Measurements from ENCODE around the gene TMEM238L. TPM values are rescaled to one million over a fixed set of nuclear protein-coding genes. Genes with fewer than 3 reads are reported as not detected.

The TMEM238L gene
- total RNA-seq, 1 donor, result not detected

GRCh38 chr17:10814075-10814474, 10.2 kb upstream of the TMEM238L start:
- H4K20me1 ChIP-seq (ENCODE audit: insufficient read depth, low read length), result no peaks in the 10 kb centered on the region
- no peaks in the 10 kb centered on the region for H3K4me1 ChIP-seq (ENCODE audit: insufficient read depth, low read length)
- H3K27ac ChIP-seq (ENCODE audit: low read depth, low read length), result no peak overlapping the region
- no peaks in the 10 kb centered on the region for H3K79me2 ChIP-seq (ENCODE audit: insufficient read depth, low read length)
- no peaks in the 10 kb centered on the region for H3K36me3 ChIP-seq (ENCODE audit: insufficient read depth, low read length)
- no peak for TF ChIP-seq CTCF (IDR thresholded peaks at IDR 0.05; ENCODE audit: extremely low read depth, low read depth, low read length)
- no peak for DNase-seq (ENCODE audit: insufficient read length, low spot score, missing footprints)
- no peak overlapping the region for H2AFZ ChIP-seq (ENCODE audit: low read length)
- H3K4me2 ChIP-seq (ENCODE audit: insufficient read depth, low read length), result no peak overlapping the region
- H3K27me3 ChIP-seq (ENCODE audit: insufficient read depth, low read length), result no peaks in the 10 kb centered on the region
- no peaks in the 10 kb centered on the region for H3K9me3 ChIP-seq (ENCODE audit: low read depth, low read length)
- H3K4me3 ChIP-seq (ENCODE audit: insufficient read depth, low read length), result no peak overlapping the region

- Histone ChIP-seq H3K27me3 (ENCODE audit: insufficient read depth, low read length) (no peaks in the 10 kb centered on the region), H4K20me1 (ENCODE audit: insufficient read depth, low read length) (no peaks in the 10 kb centered on the region), H2AFZ (ENCODE audit: low read length) (no peak overlapping the region), H3K36me3 (ENCODE audit: insufficient read depth, low read length) (no peaks in the 10 kb centered on the region), H3K27ac (ENCODE audit: low read depth, low read length) (no peak overlapping the region), H3K9me3 (ENCODE audit: low read depth, low read length) (no peaks in the 10 kb centered on the region), H3K4me1 (ENCODE audit: insufficient read depth, low read length) (no peaks in the 10 kb centered on the region), H3K79me2 (ENCODE audit: insufficient read depth, low read length) (no peaks in the 10 kb centered on the region), H3K4me2 (ENCODE audit: insufficient read depth, low read length) (no peak overlapping the region), H3K4me3 (ENCODE audit: insufficient read depth, low read length) (no peak overlapping the region)
- no peak for TF ChIP-seq CTCF (IDR thresholded peaks at IDR 0.05; ENCODE audit: extremely low read depth, low read depth, low read length)
- no peak for DNase-seq (ENCODE audit: insufficient read length, low spot score, missing footprints)
These were observed 8.8 kb upstream of the TMEM238L start for GRCh38 chr17:10812674-10813073.

- Histone ChIP-seq H3K27ac (ENCODE audit: low read depth, low read length) (no peak overlapping the region), H3K9me3 (ENCODE audit: low read depth, low read length) (no peaks in the 10 kb centered on the region), H3K27me3 (ENCODE audit: insufficient read depth, low read length) (no peaks in the 10 kb centered on the region), H2AFZ (ENCODE audit: low read length) (no peak overlapping the region), H3K79me2 (ENCODE audit: insufficient read depth, low read length) (no peaks in the 10 kb centered on the region), H4K20me1 (ENCODE audit: insufficient read depth, low read length) (no peaks in the 10 kb centered on the region), H3K4me2 (ENCODE audit: insufficient read depth, low read length) (no peak overlapping the region), H3K36me3 (ENCODE audit: insufficient read depth, low read length) (no peaks in the 10 kb centered on the region), H3K4me1 (ENCODE audit: insufficient read depth, low read length) (no peaks in the 10 kb centered on the region), H3K4me3 (ENCODE audit: insufficient read depth, low read length) (no peak overlapping the region)
- no peak for TF ChIP-seq CTCF (IDR thresholded peaks at IDR 0.05; ENCODE audit: extremely low read depth, low read depth, low read length)
- DNase-seq (ENCODE audit: insufficient read length, low spot score, missing footprints), result no peak
These were observed 5.7 kb upstream of the TMEM238L start for GRCh38 chr17:10809605-10810004.

- H3K36me3 ChIP-seq (ENCODE audit: insufficient read depth, low read length), result no peaks in the 10 kb centered on the region
- no peaks in the 10 kb centered on the region for H3K4me1 ChIP-seq (ENCODE audit: insufficient read depth, low read length)
- H2AFZ ChIP-seq (ENCODE audit: low read length), result no peak overlapping the region
- no peak overlapping the region for H3K4me2 ChIP-seq (ENCODE audit: insufficient read depth, low read length)
- no peaks in the 10 kb centered on the region for H3K9me3 ChIP-seq (ENCODE audit: low read depth, low read length)
- H4K20me1 ChIP-seq (ENCODE audit: insufficient read depth, low read length), result no peaks in the 10 kb centered on the region
- no peaks in the 10 kb centered on the region for H3K79me2 ChIP-seq (ENCODE audit: insufficient read depth, low read length)
- DNase-seq (ENCODE audit: insufficient read length, low spot score, missing footprints), result no peak
- no peak overlapping the region for H3K4me3 ChIP-seq (ENCODE audit: insufficient read depth, low read length)
- no peak overlapping the region for H3K27ac ChIP-seq (ENCODE audit: low read depth, low read length)
- no peak for TF ChIP-seq CTCF (IDR thresholded peaks at IDR 0.05; ENCODE audit: extremely low read depth, low read depth, low read length)
- no peaks in the 10 kb centered on the region for H3K27me3 ChIP-seq (ENCODE audit: insufficient read depth, low read length)
These were observed 3.8 kb upstream of the TMEM238L start for GRCh38 chr17:10807704-10808128.

Data from osteoblast (primary cell).